H9 (cell line): ENCODE measurements around the gene SLC25A15. TPM values are rescaled to one million over a fixed set of nuclear protein-coding genes. Genes with fewer than 3 reads are reported as not detected.

ENCODE experiments used
- DNase-seq: peaks from one replicate; pipeline ENCODE4 v3.0.0-alpha.2; 2017
- H2AFZ ChIP-seq: one replicate; pipeline ENCODE4 v1.6.1; 2013; ENCODE audit warnings: mild to moderate bottlenecking, low read length, control low read depth, moderate library complexity
- H2AK5ac ChIP-seq: 2 replicates; pipeline ENCODE4 v1.6.1; 2013; ENCODE audit warnings: low read length, control low read depth, mixed read lengths; ENCODE audit not compliant: insufficient read length
- H2BK120ac ChIP-seq: one replicate; pipeline ENCODE4 v1.6.1; 2013; ENCODE audit warnings: low read depth, mild to moderate bottlenecking, low read length, control low read depth, inconsistent platforms; ENCODE audit not compliant: poor library complexity, severe bottlenecking
- H2BK12ac ChIP-seq: 2 replicates; pipeline ENCODE4 v1.6.1; 2013; ENCODE audit warnings: low read length, control low read depth, mixed read lengths, low read depth; ENCODE audit not compliant: insufficient read length
- H2BK15ac ChIP-seq: 2 replicates; pipeline ENCODE4 v1.6.1; 2013; ENCODE audit warnings: low read depth, low read length, control low read depth
- H2BK20ac ChIP-seq: one replicate; pipeline ENCODE4 v1.6.1; 2013; ENCODE audit warnings: low read depth, mild to moderate bottlenecking, low read length, control low read depth, inconsistent platforms; ENCODE audit not compliant: poor library complexity, severe bottlenecking
- H2BK5ac ChIP-seq: 2 replicates; pipeline ENCODE4 v1.6.1; 2013; ENCODE audit warnings: low read length, control low read depth, mixed read lengths; ENCODE audit not compliant: insufficient read length
- H3K14ac ChIP-seq: 2 replicates; pipeline ENCODE4 v1.6.1; 2013; ENCODE audit warnings: low read length, control low read depth; ENCODE audit not compliant: insufficient read depth
- H3K18ac ChIP-seq: 2 replicates; pipeline ENCODE4 v1.6.1; 2013; ENCODE audit warnings: low read depth, mild to moderate bottlenecking, mixed read lengths, low read length, control low read depth; ENCODE audit not compliant: insufficient read length
- H3K23ac ChIP-seq: 2 replicates; pipeline ENCODE4 v1.6.1; 2013; ENCODE audit warnings: low read length, control low read depth, mixed read lengths, low read depth; ENCODE audit not compliant: insufficient read length
- H3K23me2 ChIP-seq: 2 replicates; pipeline ENCODE4 v1.6.1; 2013; ENCODE audit warnings: low read depth, mild to moderate bottlenecking, mixed read lengths, low read length, control low read depth; ENCODE audit not compliant: insufficient read length, poor library complexity, severe bottlenecking
- H3K27ac ChIP-seq: 2 replicates; pipeline ENCODE4 v1.5.1; 2013; ENCODE audit warnings: low read length, control low read depth, mixed read lengths, low read depth; ENCODE audit not compliant: insufficient read length
- H3K27me3 ChIP-seq: 2 replicates; pipeline ENCODE4 v1.6.1; 2013; ENCODE audit warnings: low read length, control low read depth, inconsistent platforms; ENCODE audit not compliant: insufficient read depth
- H3K4ac ChIP-seq: 2 replicates; pipeline ENCODE4 v1.6.1; 2013; ENCODE audit warnings: low read depth, mild to moderate bottlenecking, control low read depth, inconsistent platforms, low read length, moderate library complexity
- H3K4me1 ChIP-seq: 2 replicates; pipeline ENCODE4 v1.6.1; 2013; ENCODE audit warnings: low read length, control low read depth, inconsistent platforms; ENCODE audit not compliant: insufficient read depth
- H3K4me2 ChIP-seq: 2 replicates; pipeline ENCODE4 v1.6.1; 2013; ENCODE audit warnings: low read length, control low read depth, mixed read lengths; ENCODE audit not compliant: insufficient read length, insufficient read depth
- H3K56ac ChIP-seq: 2 replicates; pipeline ENCODE4 v1.6.1; 2013; ENCODE audit warnings: low read depth, mild to moderate bottlenecking, mixed read lengths, low read length, control low read depth; ENCODE audit not compliant: insufficient read length
- H3K79me1 ChIP-seq: 2 replicates; pipeline ENCODE4 v1.6.1; 2013; ENCODE audit warnings: low read depth, mild to moderate bottlenecking, moderate library complexity, low read length, control low read depth, inconsistent platforms; ENCODE audit not compliant: insufficient read depth, poor library complexity, severe bottlenecking
- H3K79me2 ChIP-seq: 2 replicates; pipeline ENCODE4 v1.6.1; 2013; ENCODE audit warnings: low read length, control low read depth, inconsistent platforms; ENCODE audit not compliant: insufficient read depth
- H3K9ac ChIP-seq: 2 replicates; pipeline ENCODE4 v1.6.1; 2013; ENCODE audit warnings: low read length, control low read depth, mixed read lengths; ENCODE audit not compliant: insufficient read length; ENCODE audit errors: extremely low read depth
- H3K9me3 ChIP-seq: one replicate; pipeline ENCODE4 v1.6.1; 2013; ENCODE audit warnings: low read depth, low read length, inconsistent platforms; ENCODE audit not compliant: control insufficient read depth
- H3T11ph ChIP-seq: one replicate; pipeline ENCODE4 v1.6.1; 2013; ENCODE audit warnings: mild to moderate bottlenecking, low read length, control low read depth, inconsistent platforms
- H4K20me1 ChIP-seq: one replicate; pipeline ENCODE4 v1.6.1; 2013; ENCODE audit not compliant: control insufficient read depth, insufficient read length, insufficient read depth
- H4K5ac ChIP-seq: 2 replicates; pipeline ENCODE4 v1.6.1; 2013; ENCODE audit warnings: low read depth, mild to moderate bottlenecking, mixed read lengths, low read length, control low read depth; ENCODE audit not compliant: insufficient read length
- H4K8ac ChIP-seq: replicated peaks from 2 replicates; pipeline ENCODE4 v1.6.1; 2013; ENCODE audit warnings: low read length, control low read depth, mixed read lengths, low read depth; ENCODE audit not compliant: insufficient read length
- H4K91ac ChIP-seq: 2 replicates; pipeline ENCODE4 v1.6.1; 2013; ENCODE audit warnings: low read depth, mild to moderate bottlenecking, moderate library complexity, mixed read lengths, low read length, control low read depth; ENCODE audit not compliant: insufficient read length
- H3K27ac Mint-ChIP-seq, 3 experiments: 2 replicates in 2 of 3; 3 replicates in 1 of 3; pipeline ENCODE4 v1.8.0; 2020 to 2021; ENCODE audit warnings: mixed read lengths in 3 of 3, mild to moderate bottlenecking in 1 of 3, moderate library complexity in 1 of 3
- H3K27me3 Mint-ChIP-seq: 2 replicates; pipeline ENCODE4 v1.8.0; 2021; ENCODE audit warnings: low read depth, mild to moderate bottlenecking, moderate library complexity, mixed read lengths
- H3K36me3 Mint-ChIP-seq, 3 experiments: 2 replicates in 2 of 3; 3 replicates in 1 of 3; pipeline ENCODE4 v1.8.0; 2020 to 2021; ENCODE audit warnings: low read depth in 3 of 3, mixed read lengths in 3 of 3; ENCODE audit not compliant: insufficient read depth in 1 of 3
- H3K4me1 Mint-ChIP-seq, 2 experiments: 2 replicates each; pipeline ENCODE4 v1.8.0; 2020; ENCODE audit warnings: mixed read lengths in 2 of 2
- H3K4me3 Mint-ChIP-seq, 2 experiments: 2 replicates in 1 of 2; 3 replicates in 1 of 2; pipeline ENCODE4 v1.8.0; 2020 to 2021; ENCODE audit warnings: mild to moderate bottlenecking in 2 of 2, mixed read lengths in 2 of 2, moderate library complexity in 1 of 2
- H3K9me3 Mint-ChIP-seq, 2 experiments: 2 replicates in 1 of 2; 3 replicates in 1 of 2; pipeline ENCODE4 v1.8.0; 2020; ENCODE audit warnings: mild to moderate bottlenecking in 2 of 2, mixed read lengths in 2 of 2, moderate library complexity in 1 of 2
- CTCF ChIP-seq: fragments of 200-600 bp; sonication (generic); conservative IDR thresholded peaks from 3 replicates; pipeline ENCODE4 v1.8.0; 2021; ENCODE audit warnings: antibody characterized with exemption, mild to moderate bottlenecking
- WGBS: extraction: QIAGEN DNeasy Blood & Tissue Kit; methylation state at CpG from one replicate; pipeline ENCODE4 v1.1.7; 2013; ENCODE audit warnings: missing lambda C conversion rate, low lambda C conversion rate, mixed read lengths; ENCODE audit not compliant: insufficient read length; ENCODE audit errors: extremely low coverage; 5-methylcytosine and 5-hydroxymethylcytosine counted together
- total RNA-seq: library from RNA; stranded (reverse); gene quantifications from 2 replicates; pipeline ENCODE4 v1.2.1, GENCODE V29; 2021

Gene SLC25A15
- total RNA-seq, 1 experiment from 2014 or later, result 21.1 TPM

GRCh38 chr13:40814803-40815202 lies 25.4 kb downstream of the SLC25A15 start:
- no peak overlapping the region for H4K91ac ChIP-seq
- Mint-ChIP-seq H3K9me3 (peaks cover 12 to 32% of the 10 kb centered on the region in 2 experiments), H3K27ac (no peak overlapping the region), H3K4me3 (no peak overlapping the region), H3K27me3 (no peaks in the 10 kb centered on the region; the same call in 1 of the 2 replicates), H3K4me1 (no peaks in the 10 kb centered on the region), H3K36me3 (peaks cover 11 to 55% (median 25%) of the 10 kb centered on the region in 3 experiments)
- H2BK15ac ChIP-seq, result no peak overlapping the region
- H2BK120ac ChIP-seq, result no peak overlapping the region
- H4K8ac ChIP-seq, result no peak overlapping the region
- no peak overlapping the region for H3K4ac ChIP-seq
- H3K4me2 ChIP-seq, result no peak overlapping the region
- H2BK12ac ChIP-seq, result no peak overlapping the region
- DNase-seq, result no peak
- H3K23me2 ChIP-seq, result no peaks in the 10 kb centered on the region
- H3K27ac ChIP-seq, result no peak overlapping the region
- no peak overlapping the region for H2AK5ac ChIP-seq
- no peak overlapping the region for H2BK5ac ChIP-seq
- no peaks in the 10 kb centered on the region for H3K79me2 ChIP-seq
- H3K9me3 ChIP-seq, result no peaks in the 10 kb centered on the region
- WGBS, result no CpG with 5 or more reads among the region's 2 CpGs
- no peak overlapping the region for H3K18ac ChIP-seq
- H2AFZ ChIP-seq, result no peak overlapping the region
- H3K4me1 ChIP-seq, result no peaks in the 10 kb centered on the region
- no peaks in the 10 kb centered on the region for H4K20me1 ChIP-seq
- no peaks in the 10 kb centered on the region for H3K27me3 ChIP-seq
- no peak overlapping the region for H2BK20ac ChIP-seq
- no peak overlapping the region for H3K9ac ChIP-seq
- H3T11ph ChIP-seq, result no peak overlapping the region
- H3K14ac ChIP-seq, result no peak overlapping the region
- no peak overlapping the region for H3K56ac ChIP-seq
- H3K79me1 ChIP-seq, result no peaks in the 10 kb centered on the region
- no peak overlapping the region for H4K5ac ChIP-seq
- H3K23ac ChIP-seq, result no peak overlapping the region
- TF ChIP-seq CTCF, result no peak
